ENCODE results near the gene SIRPG.

GRCh38 chr20:1685304-1686052 lies 27.9 kb upstream of the SIRPG start:
- TF ChIP-seq POLR2A (IDR thresholded peaks at IDR 0.05) = no peak
- no peak for TF ChIP-seq CTCF (IDR thresholded peaks at IDR 0.05)

All from vagina (tissue), 2 donors.